ENCODE measurements around the gene KCNA2. TPM values are rescaled to one million over a fixed set of nuclear protein-coding genes. Genes with fewer than 3 reads are reported as not detected.

The KCNA2 gene
- polyA plus RNA-seq, 4 donors: 0.40 to 0.49 (median 0.46) TPM

DNA sequence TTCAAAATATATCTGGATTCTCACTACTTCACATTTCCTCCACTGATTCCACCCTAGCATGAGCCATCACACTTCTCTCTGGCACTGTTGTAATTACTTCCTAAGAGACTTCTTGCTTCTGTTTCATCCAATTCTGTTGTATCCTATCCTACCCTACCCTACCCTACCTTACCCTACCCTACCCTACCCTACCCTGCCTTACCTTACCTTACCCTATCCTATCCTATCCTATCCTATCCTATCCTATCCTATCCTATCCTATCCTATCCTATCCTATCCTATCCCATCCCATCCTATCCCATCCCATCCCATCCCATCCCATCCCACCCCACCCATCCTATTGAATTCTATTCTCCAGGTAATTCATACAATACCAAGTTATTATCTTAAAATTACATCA is 29.7 kb downstream of the KCNA2 start:
- no peak for DNase-seq (ENCODE audit: low read depth in 4 of 4, low spot score in 3 of 4)

DNA sequence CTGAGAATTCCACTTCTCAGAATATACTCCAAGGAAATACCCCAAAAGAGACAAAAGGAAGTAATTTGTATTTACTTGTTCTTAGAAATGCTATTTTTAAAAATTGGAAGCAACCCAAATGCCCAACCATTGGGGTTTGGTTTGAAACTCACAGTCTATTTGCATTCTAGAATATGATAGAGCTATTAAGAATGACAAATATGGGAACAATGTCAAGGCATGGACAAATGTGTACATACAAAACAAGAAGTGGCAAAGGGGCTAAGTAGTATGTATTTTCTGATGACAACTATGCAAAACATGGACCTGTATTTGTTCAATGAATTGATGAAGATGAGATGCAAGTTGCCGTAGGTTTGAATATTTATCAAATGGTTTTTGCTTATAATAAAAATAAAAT is 32.8 kb downstream of the KCNA2 start:
- DNase-seq (ENCODE audit: low read depth in 4 of 4, low spot score in 3 of 4): no peak

DNA sequence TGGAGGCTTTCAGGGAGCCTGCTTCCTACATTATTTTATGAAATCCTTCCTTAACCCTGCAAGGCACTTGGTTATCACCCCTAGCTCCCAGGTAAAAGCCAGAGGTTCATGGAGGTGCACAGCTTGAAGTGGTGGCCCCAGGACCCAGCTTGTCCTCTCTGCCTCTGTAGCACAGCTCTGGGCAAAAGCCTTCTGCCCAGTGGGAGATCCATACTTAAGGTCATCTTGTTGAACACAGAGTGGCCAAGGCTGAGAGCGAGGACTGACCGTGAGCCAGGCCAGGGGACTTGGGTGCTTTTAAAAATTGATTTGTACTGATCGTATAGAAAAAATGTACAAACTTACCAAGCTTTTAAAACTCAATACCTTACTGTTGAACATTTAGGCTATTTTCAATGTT is 33.4 kb downstream of the KCNA2 start:
- no peak for DNase-seq (ENCODE audit: low read depth in 4 of 4, low spot score in 3 of 4)

DNA sequence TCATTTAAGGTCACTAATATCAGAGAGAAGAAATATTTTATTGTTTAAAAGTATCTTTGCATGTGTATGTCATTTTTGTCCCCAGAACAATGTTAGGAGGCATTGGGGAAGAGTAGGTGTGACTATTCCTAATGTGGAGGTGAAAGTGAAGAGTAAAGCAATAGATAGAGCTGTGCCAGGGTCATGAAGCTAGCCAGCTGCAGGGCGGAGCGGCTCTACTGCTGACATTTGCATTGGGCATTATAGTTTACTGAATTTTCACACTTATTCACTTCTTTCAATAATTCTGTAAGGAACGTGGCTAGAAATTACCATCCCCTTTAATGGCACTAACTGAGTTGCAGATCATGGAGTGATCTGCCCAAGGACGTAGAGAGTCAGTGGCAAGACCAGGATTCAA is 35.3 kb downstream of the KCNA2 start:
- no peak for DNase-seq (ENCODE audit: low read depth in 4 of 4, low spot score in 3 of 4)

GRCh38 chr1:110570307-110570706 is 35.9 kb downstream of the KCNA2 start:
- DNase-seq (ENCODE audit: low read depth in 4 of 4, low spot score in 3 of 4): no peak

GRCh38 chr1:110566836-110567235 is 39.3 kb downstream of the KCNA2 start:
- DNase-seq (ENCODE audit: low read depth in 4 of 4, low spot score in 3 of 4): no peak

DNA sequence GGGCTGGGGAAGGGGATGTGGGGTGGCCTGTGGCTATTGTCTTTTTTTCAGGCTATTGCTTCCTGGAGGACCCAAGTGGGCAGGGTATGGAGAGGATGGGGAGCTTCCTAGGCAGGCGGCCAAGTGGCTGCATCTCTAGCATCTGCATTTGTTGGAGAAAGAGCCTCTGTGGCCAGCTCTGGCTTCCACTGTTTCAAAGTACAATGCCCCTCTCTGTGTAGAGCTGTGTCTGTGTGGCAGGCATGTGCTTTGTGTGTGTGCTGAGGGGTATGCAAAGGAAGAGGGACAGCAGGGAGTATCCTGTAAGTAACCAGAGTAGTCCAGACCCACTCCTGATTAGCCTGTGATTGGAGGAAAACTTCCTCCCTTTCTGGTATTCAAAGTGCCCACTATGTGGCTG is 40.6 kb downstream of the KCNA2 start:
- no peak for DNase-seq (ENCODE audit: low read depth in 4 of 4, low spot score in 3 of 4)

DNA sequence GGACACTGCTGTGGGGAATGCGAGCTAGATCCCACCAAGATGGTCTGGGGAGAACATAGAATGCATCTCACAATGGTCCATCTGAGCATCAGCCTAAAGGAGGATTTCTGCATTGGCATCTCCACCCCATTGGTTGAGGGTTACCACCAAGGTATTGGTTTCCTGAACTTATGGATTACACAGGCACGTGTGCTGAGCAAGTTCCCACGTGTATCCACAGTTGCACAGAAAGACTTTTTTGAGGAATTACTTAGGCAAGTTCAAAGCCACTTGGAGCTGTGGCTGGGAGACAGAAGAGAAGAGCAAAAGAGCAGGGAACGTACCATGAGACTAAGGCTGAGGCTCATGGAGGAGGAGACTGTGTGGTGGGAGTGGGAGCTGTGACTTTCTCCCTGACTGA is 43.1 kb downstream of the KCNA2 start:
- DNase-seq (ENCODE audit: low read depth in 4 of 4, low spot score in 3 of 4): no peak

GRCh38 chr1:110561596-110561995 is 44.6 kb downstream of the KCNA2 start:
- no peak for DNase-seq (ENCODE audit: low read depth in 4 of 4, low spot score in 3 of 4)

DNA sequence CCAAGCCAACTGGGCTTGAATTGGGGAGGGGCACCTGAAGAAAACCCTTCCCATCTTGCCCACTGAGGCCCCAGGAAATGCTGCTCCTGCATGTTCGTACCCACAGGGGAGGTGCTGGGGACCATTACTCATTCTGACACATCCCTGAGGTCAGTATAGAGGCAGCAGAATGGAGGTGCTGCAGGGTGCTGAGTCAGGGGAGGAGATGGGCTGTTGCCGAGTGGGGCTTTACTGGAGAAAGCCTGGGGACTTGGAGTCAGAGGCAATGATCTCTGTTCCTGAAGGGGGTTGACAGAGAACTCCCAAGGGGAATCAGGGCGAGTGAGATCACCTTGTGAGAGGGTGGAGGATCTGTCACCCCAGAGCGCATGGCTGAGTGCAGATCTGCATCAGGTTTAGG is 47.0 kb downstream of the KCNA2 start:
- DNase-seq (ENCODE audit: low read depth in 4 of 4, low spot score in 3 of 4): no peak

DNA sequence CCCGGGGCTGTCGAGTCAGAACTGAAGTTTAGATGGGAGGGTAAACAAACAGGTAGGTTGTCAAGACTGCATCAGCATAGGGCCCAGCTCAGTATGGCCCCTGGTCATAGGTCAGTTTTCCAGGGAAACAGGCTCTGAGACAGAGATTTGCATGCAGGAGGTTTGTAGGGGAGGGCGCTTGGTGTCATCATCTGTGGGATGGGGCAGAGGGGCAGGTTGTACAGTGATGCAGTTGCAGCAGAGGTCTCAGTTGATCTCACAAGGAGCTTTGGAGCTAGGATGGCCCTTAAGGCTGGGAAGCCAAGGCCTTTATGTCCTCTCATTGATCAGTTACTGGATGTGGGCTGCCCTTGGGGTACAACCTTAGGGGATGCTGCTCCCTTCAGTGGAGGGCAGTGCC is 48.7 kb downstream of the KCNA2 start:
- no peak for DNase-seq (ENCODE audit: low read depth in 4 of 4, low spot score in 3 of 4)

GRCh38 chr1:110556471-110556807 is 49.7 kb downstream of the KCNA2 start:
- DNase-seq (ENCODE audit: low read depth in 4 of 4, low spot score in 3 of 4): no peak

DNA sequence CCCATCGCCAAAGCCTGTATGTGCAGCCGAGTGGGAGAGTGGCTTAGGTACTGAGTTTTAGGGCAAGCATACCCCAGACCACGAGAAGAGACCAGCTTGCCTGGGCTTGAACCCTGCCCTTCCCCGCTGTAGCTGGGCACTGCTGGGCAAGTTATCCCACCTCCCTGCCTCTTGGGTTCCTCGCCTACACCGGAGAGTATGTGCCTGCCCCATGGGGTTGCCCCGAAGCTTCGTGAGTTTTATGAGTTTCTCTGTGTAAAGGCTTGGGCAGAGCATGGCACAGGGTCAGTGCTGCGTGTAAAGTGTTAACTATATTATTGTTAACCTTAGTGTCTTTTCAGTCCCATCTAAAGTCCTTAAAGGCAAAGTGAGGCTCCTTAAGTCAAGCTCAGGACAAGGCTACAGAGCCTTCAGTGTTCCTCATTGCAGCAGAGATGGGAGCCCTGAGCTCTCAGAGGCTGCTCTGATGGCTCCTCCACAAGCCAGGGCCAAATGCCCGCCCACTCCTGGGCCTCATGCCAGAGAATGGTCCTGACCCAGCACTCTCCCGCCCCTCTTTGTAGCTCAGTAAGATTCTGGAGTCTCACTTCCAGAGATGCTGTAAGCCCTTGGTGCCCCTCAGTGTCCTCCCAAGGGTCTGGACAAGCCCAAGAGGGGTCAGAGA is 50.2 kb downstream of the KCNA2 start:
- DNase-seq (ENCODE audit: low read depth in 4 of 4, low spot score in 3 of 4): no peak

DNA sequence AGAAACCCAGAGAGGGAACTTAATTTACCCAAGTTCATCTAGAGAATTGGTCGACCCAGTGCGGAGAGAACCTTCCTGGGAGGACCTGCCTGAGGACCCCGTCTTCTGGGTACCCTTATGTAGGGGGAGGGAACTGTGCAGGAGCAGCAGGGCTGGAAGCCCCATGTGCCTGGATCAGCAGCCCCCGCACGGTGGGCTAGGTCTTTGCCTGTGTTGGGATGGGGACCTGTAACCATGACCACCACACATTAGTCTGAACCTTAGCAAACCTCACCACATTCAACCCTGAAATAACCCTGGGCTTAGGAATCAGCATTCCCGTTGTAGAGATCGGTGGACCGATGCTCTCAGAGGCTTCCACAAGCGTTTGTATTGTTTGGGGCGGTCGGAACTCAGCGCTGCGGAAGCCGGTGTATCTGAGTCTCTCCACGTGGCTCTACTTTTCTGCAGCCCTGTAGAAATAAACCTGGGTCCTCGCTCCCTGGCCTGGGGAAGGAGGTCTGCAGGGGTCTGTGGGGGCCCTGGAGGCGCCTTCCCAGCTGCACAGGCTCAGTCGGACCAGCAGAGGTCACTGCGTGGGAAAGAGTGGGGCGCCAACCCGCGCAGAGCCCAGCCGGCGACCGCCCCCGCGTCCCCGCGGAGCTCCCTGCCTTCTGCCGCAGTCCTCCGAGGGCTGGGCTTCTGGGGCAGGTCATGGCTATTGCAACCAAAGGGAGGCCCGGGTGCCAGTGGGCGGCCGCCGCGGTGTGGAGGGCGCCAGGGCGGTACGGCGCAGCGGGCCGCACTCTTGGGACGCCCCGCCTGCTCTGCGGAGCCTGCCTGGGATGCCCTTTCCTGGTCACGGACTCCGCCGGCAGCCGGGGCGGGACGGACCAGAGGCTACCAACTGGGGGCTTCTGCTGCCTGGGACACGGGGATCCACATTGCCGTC is 51.0 kb downstream of the KCNA2 start:
- DNase-seq (ENCODE audit: low read depth in 4 of 4, low spot score in 3 of 4): no peak

- no peak for DNase-seq (ENCODE audit: low read depth in 4 of 4, low spot score in 3 of 4)
These were observed 54.8 kb downstream of the KCNA2 start for GRCh38 chr1:110551278-110551809.

GRCh38 chr1:110549831-110550230 is 56.3 kb downstream of the KCNA2 start:
- DNase-seq (ENCODE audit: low read depth in 4 of 4, low spot score in 3 of 4): no peak

- no peak for DNase-seq (ENCODE audit: low read depth in 4 of 4, low spot score in 3 of 4)
These were observed 57.8 kb downstream of the KCNA2 start for GRCh38 chr1:110548381-110548780.

DNA sequence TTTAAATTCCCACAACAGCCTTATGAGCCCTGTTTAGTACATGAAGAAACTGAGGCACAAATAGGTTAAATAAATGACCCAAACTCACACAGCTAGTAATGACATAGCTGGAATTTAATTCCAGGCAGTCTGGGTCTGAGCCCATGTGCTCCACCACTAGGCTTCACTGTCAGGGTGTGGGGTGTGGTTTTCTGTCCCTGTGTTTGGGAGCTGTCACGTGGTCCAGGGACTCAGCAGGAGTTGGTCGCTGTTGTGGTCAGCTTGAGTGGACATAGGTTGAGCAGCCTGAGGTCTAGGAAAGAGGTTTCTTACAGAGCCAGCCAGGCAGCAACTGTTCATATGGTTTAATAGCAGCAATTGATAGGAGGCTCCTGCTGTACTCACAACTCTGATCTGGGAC is 59.1 kb downstream of the KCNA2 start:
- DNase-seq (ENCODE audit: low read depth in 4 of 4, low spot score in 3 of 4): no peak

GRCh38 chr1:110545492-110545891 is 60.7 kb downstream of the KCNA2 start:
- no peak for DNase-seq (ENCODE audit: low read depth in 4 of 4, low spot score in 3 of 4)

DNA sequence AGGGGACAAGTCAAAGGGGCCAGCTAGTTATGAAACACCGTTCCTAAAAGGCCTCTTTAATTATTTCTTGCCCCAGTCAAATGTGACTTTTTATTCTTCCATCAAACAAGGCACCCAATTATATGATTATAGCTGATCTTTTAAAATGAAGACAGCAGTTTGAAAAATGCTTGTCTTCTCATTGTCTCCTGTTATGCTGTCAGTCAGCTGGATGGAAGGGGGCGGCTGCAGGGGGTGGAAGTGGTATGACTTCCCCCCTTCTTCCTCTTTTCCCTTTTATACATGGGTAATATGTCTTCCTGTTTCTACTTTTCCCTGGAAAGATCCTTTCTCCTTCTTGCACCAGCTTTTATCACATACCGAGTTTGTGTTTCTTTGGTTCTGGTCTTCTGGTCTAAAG is 61.4 kb downstream of the KCNA2 start:
- DNase-seq (ENCODE audit: low read depth in 4 of 4, low spot score in 3 of 4): no peak
